HG02981 (cell line): ENCODE data around the gene NECAP2.
"Not testable (repeated sequence)": the region's sequence is repeated elsewhere in the genome, so short reads cannot be mapped to it uniquely, and the experiment has no call there.

Experiments
- ATAC-seq: cut with Tn5 transposase; IDR thresholded peaks from one replicate; pipeline ENCODE4 v1.9.1; 2021; ENCODE audit warnings: mild to moderate bottlenecking, moderate library complexity; ENCODE audit not compliant: unreplicated experiment

The NECAP2 gene

GRCh38 chr1:16425125-16426025, 15.1 kb upstream of the NECAP2 start:
- ATAC-seq: no peak

- no peak for ATAC-seq
Observed at GRCh38 chr1:16430606-16431005, 9.9 kb upstream of the NECAP2 start.

GRCh38 chr1:16433030-16433429, 7.5 kb upstream of the NECAP2 start:
- no peak for ATAC-seq

GRCh38 chr1:16434007-16434406, 6.5 kb upstream of the NECAP2 start:
- ATAC-seq: no peak

GRCh38 chr1:16434501-16434900, 6.0 kb upstream of the NECAP2 start:
- no peak for ATAC-seq

GRCh38 chr1:16436946-16437474, 3.5 kb upstream of the NECAP2 start, which contains the start of gene SPATA21:
Gene SPATA21, minus strand, starts transcription at chr1:16437424. Its CDS starts 6,053 bp downstream, at chr1:16431371.
- no peak for ATAC-seq

GRCh38 chr1:16438516-16438915, 2.0 kb upstream of the NECAP2 start:
- no peak for ATAC-seq

GRCh38 chr1:16438924-16439323, 1.6 kb upstream of the NECAP2 start:
- no peak for ATAC-seq

- no peak for ATAC-seq
Observed at GRCh38 chr1:16440131-16440469, 424 bp upstream of the NECAP2 start.

- no peak for ATAC-seq
Observed at GRCh38 chr1:16441282-16441665, 750 bp downstream of the NECAP2 start.

- no peak for ATAC-seq
Observed at GRCh38 chr1:16442265-16442664, 1.7 kb downstream of the NECAP2 start.

GRCh38 chr1:16442941-16443340, 2.4 kb downstream of the NECAP2 start:
- ATAC-seq: no peak

GRCh38 chr1:16443975-16444770, 3.6 kb downstream of the NECAP2 start:
- no peak for ATAC-seq

- ATAC-seq: no peak
Observed at GRCh38 chr1:16445052-16445451, 4.5 kb downstream of the NECAP2 start.

- no peak for ATAC-seq
Observed at GRCh38 chr1:16446116-16446515, 5.6 kb downstream of the NECAP2 start.

- ATAC-seq: no peak
Observed at GRCh38 chr1:16447641-16448040, 7.1 kb downstream of the NECAP2 start.

- ATAC-seq: no peak
Observed at GRCh38 chr1:16449065-16449464, 8.5 kb downstream of the NECAP2 start.

- no peak for ATAC-seq
Observed at GRCh38 chr1:16449666-16450065, 9.1 kb downstream of the NECAP2 start.

- ATAC-seq: no peak
Observed at GRCh38 chr1:16450863-16451481, 10.4 kb downstream of the NECAP2 start.

- ATAC-seq: no peak
Observed at GRCh38 chr1:16451841-16452528, 11.5 kb downstream of the NECAP2 start.

- ATAC-seq: not testable (repeated sequence)
Observed at GRCh38 chr1:16454909-16455308, 14.4 kb downstream of the NECAP2 start.
